ENCODE measurements around the gene NEK2.
"Not testable (repeated sequence)": the region's sequence is repeated elsewhere in the genome, so short reads cannot be mapped to it uniquely, and the experiment has no call there.

Gene NEK2

DNA sequence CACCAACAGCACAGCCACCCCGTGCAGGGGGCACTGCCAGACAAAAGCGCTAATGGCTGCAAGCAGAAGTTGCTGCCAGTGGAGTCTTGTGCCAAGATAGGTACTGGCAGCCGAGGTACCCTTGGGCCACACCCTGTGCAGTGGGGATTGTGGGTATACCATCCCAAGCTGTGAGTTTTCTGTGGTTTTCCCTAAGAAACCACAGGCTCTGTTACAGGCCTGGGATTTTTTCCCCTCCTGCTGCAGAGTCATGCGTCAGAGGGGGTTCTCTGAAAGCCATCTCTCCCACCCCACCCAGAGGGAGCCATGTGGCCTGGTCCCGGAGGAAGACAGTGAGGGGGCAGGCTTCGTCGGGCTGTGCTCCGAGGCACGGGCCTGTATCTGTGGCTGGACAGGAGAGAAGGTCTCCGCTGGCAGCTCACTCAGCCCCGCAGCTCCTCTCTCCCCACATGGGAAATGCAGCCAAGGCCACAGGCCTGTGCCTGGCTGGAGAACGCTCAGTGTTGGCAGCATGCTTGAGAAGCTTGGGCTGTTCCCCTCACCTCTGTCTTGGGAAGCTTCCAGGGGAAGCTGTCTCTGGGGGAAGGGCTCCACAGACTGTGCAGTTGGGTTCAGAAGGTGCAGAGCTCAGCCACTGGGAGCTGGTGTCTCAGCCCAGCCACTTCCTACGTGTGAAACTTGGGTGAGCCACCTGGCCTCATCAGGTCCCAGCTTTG is 42.5 kb downstream of the NEK2 start:
- DNase-seq (ENCODE audit: low spot score): peak; percentile 60

DNA sequence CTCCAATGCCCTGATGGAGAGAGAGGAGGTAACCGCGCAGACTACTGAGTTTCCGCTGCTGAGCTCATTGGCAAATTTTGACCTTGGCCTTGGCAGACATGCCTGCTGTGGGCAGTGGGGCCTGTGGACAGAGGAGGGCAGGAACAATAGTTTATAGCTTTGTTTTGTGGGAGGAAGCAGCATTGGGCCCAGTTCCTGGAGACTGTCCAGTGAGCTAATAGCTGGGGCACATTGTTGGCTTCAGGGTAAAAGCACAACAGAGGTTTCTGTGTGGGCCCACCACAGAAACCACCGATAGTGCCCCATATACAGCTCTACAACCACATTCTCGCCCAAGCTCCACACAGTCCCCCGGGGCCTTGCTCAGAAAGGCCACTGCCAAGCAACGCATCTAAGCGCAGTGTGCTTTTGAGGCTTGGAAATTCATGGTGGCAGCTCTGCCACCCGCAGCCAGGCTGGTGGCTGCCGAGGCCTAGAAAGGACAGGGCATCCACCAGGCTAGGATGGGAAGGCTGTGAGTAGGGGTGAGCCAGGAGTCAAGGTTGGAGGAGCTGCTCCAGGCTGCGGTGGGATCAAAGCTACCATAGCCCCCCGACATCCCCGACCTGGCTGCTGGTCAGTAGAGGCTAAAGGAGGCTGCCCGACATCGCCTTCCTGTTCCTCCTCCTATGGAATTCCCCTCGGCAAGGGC is 43.2 kb downstream of the NEK2 start:
- DNase-seq (ENCODE audit: low spot score): peak; percentile 55

DNA sequence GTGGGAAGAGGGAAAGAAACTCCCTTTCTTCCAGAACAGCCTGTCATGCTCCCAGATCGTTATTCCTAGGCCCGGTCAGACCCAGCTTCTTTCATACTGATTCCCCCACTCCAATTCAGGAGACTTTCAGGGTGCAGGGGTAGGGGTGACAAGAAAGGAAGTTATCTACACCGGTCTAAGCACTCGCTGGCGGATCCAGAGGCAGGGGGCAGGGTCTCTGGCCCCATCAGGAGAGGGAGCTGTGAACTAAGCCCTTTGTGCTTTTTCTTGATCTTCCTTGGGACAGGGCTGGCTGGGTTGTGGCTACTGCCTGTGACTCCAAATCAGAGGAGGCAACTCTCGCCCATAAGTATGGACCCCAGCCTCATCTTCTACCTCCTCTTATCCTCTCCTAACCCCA is 44.3 kb downstream of the NEK2 start:
- no peak for DNase-seq (ENCODE audit: low spot score)

DNA sequence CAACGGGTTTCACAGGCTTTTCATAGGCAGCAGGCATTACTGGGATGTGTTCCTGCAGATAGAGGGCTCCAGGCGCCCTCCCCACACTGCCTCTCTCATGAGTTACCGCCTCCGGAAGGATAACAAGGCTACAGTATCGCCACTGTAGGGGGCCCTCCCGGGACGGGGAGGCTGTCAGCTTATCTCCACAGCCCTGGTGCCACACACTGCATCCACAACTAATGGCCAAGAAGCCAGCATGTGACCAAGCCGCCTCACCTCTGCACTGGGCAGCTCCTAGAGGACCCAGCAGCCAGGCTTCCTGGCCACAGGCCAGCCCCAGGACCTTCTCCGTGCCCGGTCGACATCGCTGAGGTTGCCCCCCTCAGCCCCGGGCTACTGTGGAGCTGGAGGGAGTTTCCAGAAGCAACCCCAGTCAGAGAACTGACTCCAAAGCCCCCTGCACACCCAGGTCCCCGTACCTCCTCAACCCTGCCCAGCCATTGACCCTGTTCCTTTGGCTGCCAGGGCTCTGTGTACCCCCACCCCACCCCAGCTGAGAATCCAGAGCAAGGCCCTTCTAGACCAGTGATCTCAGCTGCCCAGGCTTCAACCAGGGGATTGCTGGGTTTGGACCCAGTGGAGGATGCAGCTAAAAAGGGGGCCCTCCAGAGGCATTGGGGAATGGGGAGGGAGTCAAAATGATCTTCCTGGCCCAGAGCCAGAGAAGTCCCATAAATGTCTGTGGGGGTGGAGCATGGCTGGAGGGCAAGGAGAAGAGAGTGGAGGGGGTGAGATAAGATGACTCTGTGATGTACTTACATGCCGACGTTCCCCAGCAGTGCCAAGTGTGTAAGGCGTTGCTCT is 45.0 kb downstream of the NEK2 start:
- DNase-seq (ENCODE audit: low spot score): no peak

DNA sequence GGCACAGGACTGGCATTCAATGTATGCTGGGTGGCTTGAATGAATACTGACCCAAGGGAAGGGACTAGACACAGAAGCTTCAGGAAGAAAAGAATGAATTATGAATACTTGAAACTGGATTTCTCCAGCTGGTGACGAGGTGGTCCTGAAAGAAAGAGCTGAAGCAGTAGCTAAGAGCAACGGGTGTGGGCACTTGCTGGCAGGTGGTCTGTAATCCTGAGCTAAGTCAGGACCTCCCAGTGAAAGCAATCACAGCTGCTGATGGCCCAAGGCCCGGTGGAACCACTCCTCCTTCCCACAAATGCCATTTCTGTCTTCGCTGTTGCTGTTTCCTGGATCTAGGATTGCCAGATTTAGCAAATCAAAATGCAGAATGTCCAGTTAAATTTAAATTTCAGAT is 47.0 kb downstream of the NEK2 start:
- DNase-seq (ENCODE audit: low spot score): no peak

DNA sequence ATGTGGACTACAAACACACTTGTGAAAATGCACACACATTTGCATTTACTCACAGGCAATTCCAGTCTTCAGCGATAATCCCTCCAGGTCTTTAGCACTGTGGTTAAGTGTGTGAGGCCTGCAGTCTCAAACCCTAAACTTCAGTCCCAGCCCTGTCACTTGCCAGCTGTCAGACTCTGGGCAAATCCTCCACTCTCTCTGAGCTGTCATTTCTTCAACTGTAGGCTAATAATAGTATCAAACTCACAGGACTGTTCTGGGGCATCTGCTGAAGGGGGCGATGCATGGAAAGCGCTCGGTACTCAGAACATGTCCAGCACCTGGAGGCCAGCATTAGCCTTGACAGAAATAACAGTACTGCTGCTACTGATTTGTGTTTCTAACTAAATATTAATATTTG is 48.2 kb downstream of the NEK2 start:
- DNase-seq (ENCODE audit: low spot score): no peak

DNA sequence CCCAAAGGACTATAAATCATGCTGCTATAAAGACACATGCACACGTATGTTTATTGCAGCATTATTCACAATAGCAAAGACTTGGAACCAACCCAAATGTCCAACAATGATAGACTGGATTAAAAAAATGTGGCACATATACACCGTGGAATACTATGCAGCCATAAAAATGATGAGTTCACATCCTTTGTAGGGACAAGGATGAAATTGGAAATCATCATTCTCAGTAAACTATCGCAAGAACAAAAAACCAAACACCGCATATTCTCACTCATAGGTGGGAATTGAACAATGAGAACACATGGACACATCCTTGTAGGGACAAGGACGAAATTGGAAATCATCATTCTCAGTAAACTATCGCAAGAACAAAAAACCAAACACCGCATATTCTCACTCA is 49.6 kb downstream of the NEK2 start:
- not testable (repeated sequence) for DNase-seq (ENCODE audit: low spot score)

DNA sequence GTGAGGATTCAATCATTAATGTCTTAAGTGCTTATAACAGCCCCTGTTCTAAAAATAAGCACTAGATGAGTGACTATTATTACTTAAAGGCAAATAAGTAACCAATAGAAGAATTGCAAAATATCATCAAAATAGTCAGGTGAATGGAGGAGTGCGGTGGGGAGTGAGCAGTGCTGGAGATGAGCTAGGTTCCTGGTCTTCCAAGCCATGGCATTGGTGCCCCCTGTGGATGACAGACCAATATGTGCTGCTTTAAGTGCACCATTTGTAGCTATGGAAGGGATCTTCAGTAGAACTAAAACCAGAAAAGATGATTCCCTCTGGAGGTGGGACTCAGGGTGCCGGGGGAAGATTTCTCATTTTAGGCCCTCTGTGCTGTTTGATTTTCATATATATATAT is 50.4 kb downstream of the NEK2 start:
- DNase-seq (ENCODE audit: low spot score): peak; percentile 47

DNA sequence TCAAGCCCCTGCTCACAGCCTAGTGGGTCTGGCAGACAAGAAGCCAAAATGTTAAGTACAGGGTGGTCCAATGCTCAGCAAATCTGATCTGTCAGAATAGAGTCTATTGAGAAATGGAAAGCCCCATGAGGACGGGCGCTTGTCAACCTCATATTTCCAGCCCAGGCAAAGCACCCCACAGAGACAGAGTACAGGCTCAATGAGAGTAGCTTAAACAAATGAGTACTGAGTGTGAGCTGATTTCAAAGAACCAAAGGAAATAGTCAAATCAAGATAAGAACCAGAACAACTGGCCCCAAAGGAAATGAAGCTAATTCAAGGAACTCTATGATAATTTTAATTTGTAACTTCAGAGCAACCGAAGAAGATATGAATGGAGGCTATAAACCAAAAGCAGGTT is 51.9 kb downstream of the NEK2 start:
- no peak for DNase-seq (ENCODE audit: low spot score)

DNA sequence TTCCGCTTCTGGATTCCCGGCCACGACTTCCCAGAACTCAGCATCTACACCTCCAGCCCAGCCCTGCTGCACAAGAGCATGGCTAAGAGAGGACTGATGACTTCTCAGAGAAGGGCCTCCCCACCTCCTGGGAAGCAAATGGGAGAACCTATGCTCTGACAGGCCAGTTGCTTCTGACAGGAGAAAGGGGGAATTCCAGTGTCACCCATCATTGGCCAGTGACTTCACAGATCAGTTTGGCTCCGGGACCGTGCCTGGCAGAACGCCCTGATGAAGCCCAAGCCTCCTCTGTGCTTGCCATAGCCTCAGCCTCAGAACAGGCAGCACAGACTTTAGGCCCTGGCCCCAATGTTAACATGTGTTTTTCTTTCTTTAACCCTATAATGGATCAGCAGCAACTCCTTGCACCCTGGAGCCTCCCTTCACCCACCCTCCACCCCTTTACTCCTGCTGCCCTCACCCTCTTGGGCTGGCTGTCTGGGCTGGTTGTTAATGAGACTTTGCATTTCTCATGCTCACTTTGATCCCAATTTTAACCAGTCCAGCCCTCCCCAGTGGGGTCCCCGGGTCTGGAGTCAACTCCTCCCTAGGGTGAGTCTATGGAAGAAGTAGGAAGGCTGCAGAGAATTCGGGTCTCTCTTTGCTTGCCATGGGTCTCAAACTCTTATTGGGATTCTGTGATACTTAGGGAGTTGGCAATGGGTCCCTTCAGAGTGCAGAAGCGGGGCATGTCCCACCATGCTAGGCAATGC is 53.8 kb downstream of the NEK2 start:
- no peak for DNase-seq (ENCODE audit: low spot score)

DNA sequence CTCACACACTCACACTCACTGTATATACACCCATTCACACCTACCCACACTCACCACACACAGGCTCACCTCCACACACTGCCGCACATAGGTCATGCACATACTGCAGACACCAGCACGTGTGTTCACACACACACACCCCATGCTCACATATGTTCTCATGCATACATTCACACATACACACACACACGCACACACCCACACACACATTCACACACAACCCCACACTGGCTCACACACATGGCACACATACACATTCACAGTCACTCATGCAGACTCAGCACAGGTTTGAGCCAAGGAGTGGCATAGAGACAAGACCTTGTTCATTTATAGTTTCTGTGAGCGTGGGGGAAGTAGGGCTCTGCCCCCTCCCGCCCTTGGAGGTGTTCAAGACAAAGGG is 55.3 kb downstream of the NEK2 start:
- DNase-seq (ENCODE audit: low spot score): no peak

DNA sequence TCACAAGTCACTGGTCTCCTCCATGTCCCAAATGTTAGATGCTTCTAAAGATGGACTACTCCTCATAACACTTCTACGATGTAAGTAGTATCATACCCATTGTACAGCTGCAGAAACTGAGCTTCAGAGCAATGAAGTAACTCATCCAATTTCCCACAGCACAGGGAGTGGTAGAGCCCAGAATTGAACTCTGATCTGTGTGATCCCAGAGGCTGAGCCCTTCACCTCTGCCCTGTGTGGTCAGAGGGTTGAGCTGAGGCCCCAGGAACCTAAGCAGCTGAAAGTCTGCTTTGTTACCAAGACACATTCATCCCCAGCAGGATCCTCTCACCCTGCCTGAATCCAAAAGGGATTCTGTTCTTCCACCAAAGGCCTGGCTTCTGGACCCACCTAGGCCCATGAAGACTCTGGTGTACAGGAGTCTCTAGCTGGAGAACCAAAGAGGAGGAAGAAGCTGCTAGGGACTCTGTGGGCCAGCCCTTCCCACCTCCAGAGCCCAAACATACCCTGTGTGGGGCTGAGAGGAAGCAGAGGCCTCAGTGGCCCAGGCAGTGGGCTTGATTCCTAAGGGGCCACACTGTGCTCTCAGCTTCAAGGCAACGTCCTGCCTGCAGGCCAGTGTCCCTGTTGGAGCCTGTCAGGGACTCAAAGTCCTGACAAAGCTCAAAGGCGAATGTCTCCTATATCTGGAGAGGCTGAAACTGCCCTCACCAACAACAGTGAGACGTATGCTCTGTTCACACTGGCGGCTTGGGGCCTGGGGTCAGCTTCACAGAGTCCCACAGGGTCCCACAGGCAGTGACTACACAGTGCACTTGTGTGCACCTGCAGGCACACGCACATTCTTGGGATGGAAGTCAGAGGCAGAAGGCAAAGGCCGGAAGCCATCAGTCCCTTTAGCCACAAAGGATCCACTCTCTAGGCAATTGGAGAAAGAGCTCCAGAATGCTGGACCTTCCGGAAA is 56.1 kb downstream of the NEK2 start:
- no peak for DNase-seq (ENCODE audit: low spot score)

DNA sequence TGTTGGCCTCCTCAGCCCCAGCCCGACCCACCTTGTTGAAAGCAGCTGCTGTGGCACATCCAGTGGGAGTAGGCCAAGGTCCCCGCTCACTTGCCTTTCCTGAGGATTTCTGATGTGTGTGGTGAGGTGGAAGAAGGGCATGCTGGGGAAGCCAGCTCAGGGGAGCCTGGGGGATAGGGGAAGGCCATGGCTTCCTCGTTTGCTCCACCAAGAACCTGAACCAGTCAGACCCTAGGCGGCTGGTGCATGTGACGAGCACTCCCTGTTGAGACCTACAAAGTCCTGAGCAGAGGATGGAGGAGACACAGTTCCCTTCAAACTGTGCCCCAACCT is 58.5 kb downstream of the NEK2 start:
- DNase-seq (ENCODE audit: low spot score): no peak

DNA sequence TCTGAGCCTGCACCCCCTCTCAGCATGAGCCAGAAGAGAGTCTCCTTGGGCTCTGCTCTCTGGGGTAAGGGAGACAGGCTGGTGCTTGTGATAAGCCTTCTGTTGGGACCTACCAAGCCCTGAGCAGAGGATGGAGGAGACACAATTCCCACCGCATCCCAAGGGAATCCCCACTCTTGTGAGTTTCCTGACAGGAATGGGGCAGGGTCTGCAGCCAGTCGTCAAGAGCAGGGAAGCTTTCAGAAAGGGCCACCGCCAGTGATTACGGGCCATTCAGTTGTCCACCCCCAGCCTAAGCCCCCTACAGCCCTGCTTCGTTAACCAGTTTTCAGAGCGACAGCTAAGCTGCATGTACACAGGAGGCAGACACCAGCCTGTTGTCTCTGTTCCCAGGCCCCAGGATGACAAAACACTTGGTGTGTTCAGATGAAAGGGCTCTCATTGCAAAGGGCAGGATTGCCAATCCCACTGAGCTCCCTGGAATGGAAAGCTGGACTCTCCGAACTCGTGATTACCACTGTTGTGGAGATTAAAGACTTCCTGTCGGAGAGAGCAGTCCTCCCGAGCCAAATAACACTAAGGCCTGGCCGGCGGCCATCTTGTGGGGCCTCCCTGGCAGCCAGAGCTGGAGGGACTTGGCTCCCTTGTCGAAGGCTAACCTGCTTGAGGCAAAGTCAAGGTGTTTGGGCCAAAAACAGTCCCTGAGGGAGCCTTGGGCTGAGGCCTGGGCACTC is 59.0 kb downstream of the NEK2 start:
- DNase-seq (ENCODE audit: low spot score): no peak

DNA sequence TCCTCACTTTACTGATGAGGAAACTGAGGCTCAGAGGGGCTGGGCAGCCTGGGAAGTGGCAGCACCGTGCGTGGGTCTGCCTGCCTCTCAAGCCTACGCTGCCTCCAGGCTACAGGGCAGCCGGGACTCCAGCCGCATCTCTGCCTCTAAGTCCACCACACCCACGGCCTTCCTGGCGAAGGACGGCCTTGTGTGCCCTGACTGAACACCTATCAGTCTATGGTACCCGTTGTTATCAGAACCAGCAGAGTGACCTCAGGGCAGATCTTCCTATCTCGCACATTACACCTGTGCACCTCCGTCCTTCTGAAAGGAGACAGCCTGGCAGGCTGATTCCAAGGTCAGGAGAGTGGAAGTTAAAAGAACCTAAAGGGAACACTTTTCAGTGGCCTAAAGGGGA is 60.8 kb downstream of the NEK2 start:
- no peak for DNase-seq (ENCODE audit: low spot score)

DNA sequence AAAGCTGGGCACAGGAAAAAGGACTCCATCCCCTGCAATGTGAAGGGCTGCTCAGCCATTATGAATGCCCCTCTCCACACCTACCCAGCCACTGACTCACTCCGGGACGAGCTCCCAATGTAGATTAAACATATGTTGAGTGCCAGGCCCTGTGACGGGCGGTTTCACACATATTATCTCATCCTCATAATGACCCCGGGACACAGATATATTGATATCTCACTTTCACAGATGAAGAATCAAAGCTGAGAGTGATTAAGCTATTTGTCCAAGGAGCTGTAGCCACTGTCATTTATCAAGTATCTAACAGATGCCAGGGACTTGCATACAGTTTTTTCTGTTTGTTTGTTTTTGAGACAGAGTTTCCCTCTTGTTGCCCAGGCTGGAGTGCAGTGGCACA is 61.5 kb downstream of the NEK2 start:
- no peak for DNase-seq (ENCODE audit: low spot score)

DNA sequence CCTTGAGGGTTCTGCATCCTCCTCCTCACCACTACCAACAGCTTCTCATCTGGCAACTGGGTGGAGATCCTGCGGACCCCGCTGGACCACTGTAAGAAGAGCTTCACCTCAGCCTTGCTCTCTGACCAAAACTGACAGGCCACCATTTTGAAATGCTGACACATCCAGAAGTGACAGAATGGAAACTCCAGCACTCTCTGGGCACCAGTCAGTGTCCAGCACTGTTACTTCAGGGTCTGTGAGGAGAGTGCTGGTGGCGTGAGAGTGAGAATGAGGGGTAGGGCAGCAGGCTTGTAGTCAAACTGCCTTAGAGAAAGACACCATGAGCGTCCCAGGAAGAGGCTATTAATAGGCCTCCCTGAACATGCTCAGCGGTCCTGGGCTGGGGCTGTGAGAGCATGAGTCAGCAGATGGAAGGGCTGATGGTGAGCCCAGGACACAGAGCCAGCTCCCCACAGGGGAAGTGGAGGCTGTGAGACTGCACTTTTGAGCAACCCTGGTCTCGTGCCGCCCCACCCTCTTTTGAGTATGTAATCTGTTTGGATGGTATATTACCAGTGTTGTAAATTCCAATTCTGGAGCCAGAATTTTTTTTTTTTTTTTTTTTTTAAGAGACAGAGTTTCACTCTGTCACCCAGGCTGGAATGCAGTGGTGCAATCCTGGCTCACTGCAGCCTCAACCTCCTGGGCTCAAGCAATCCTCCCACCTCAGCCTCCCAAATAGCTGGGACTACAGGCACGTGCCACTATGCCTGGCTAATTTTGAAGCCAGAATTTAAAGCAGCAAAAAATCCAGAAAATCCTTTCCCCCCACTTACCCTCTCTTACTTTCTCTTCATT is 62.1 kb downstream of the NEK2 start:
- DNase-seq (ENCODE audit: low spot score): peak; percentile 75

DNA sequence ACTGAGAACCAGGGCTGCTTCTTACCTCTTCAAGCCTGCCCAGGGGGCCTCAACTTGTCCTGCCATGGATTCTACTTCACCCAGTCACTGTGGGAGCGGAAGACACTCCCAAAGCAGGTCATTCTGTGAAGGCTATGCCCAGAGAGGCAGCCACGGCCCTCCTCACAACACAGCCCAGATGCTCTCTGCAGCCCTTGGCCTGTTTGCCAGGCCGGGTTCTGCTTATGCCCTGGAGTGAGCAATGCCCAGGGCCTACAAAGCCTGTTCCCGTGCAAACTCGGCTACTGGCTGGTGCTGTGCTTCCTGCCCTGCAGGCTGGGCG is 62.7 kb downstream of the NEK2 start:
- no peak for DNase-seq (ENCODE audit: low spot score)
